LHCN-M2 (cell line): Measurements from ENCODE around the gene ANKRD35. TPM values are rescaled to one million over a fixed set of nuclear protein-coding genes. Genes with fewer than 3 reads are reported as not detected.
"Not testable (repeated sequence)": the region's sequence is repeated elsewhere in the genome, so short reads cannot be mapped to it uniquely, and the experiment has no call there.

Experiments
- DNase-seq: peaks from one replicate; pipeline ENCODE4 v3.0.0-alpha.2; 2012; ENCODE audit warnings: low read depth
- polyA plus RNA-seq: library from polyadenylated mRNA; unstranded; fragments of >200 nt; gene quantifications from one replicate; pipeline ENCODE4 v1.2.1, GENCODE V29; 2012; ENCODE audit warnings: missing spikeins
- total RNA-seq: library from RNA; depleted of rRNA; stranded (reverse); fragments of >200 nt; gene quantifications from 2 replicates; pipeline ENCODE4 v1.2.3, GENCODE V29; 2014; rRNA removed

ANKRD35 gene
- total RNA-seq: 1.5 and 2.3 TPM in 2 replicates
- 1.1 TPM for polyA plus RNA-seq

- peak; percentile 74 for DNase-seq
Observed at GRCh38 chr1:145885738-145886287, at the start of gene ANKRD35. TSS of gene ANKRD35 (minus strand) at chr1:145885866. CDS start at chr1:145885758, 108 bp downstream.

- not testable (repeated sequence) for DNase-seq
Observed at GRCh38 chr1:145932522-145933009, 46.9 kb upstream of the ANKRD35 start.

GRCh38 chr1:145927916-145928643 is 42.4 kb upstream of the ANKRD35 start:
- no peak for DNase-seq

- peak; percentile 99 for DNase-seq
Observed at GRCh38 chr1:145927063-145927886, 41.6 kb upstream of the ANKRD35 start, which contains the start of gene RBM8A. TSS of gene RBM8A (minus strand) at chr1:145927484. CDS start at chr1:145927426, 58 bp downstream.

- DNase-seq: peak; percentile 31
Observed at GRCh38 chr1:145926686-145927062, 41.0 kb upstream of the ANKRD35 start.

GRCh38 chr1:145922266-145922665 is 36.6 kb upstream of the ANKRD35 start:
- no peak for DNase-seq

- DNase-seq: not testable (repeated sequence)
Observed at GRCh38 chr1:145920297-145920696, 34.6 kb upstream of the ANKRD35 start.

- DNase-seq: peak; percentile 62
Observed at GRCh38 chr1:145918992-145919939, 33.6 kb upstream of the ANKRD35 start.

GRCh38 chr1:145918144-145918991 is 32.7 kb upstream of the ANKRD35 start, which contains the start of gene PEX11B:
TSS of gene PEX11B (minus strand) at chr1:145918717. CDS start at chr1:145918688, 29 bp downstream.
- DNase-seq: peak; percentile 89

- no peak for DNase-seq
Observed at GRCh38 chr1:145917595-145917994, 31.9 kb upstream of the ANKRD35 start.

GRCh38 chr1:145916745-145917144 is 31.1 kb upstream of the ANKRD35 start:
- peak; percentile 28 for DNase-seq

GRCh38 chr1:145912128-145912641 is 26.5 kb upstream of the ANKRD35 start:
- no peak for DNase-seq

- DNase-seq: peak; percentile 93
Observed at GRCh38 chr1:145908653-145909052, 23.0 kb upstream of the ANKRD35 start.

- peak; percentile 35 for DNase-seq
Observed at GRCh38 chr1:145906954-145907753, 21.5 kb upstream of the ANKRD35 start.

GRCh38 chr1:145901312-145902021 is 15.8 kb upstream of the ANKRD35 start:
- no peak for DNase-seq

- peak; percentile 32 for DNase-seq
Observed at GRCh38 chr1:145898756-145899155, 13.1 kb upstream of the ANKRD35 start.

- no peak for DNase-seq
Observed at GRCh38 chr1:145897969-145898368, 12.3 kb upstream of the ANKRD35 start.

- DNase-seq: no peak
Observed at GRCh38 chr1:145895471-145895870, 9.8 kb upstream of the ANKRD35 start.
